K562 (cell line): ENCODE measurements around the gene EEF1A2. TPM values are rescaled to one million over a fixed set of nuclear protein-coding genes. Genes with fewer than 3 reads are reported as not detected.

Experiments used
- ATAC-seq: fragments of 200-7000 bp; cut with Tn5 transposase; 3 replicates; pipeline ENCODE4 v1.9.1; 2020; ENCODE audit warnings: moderate library complexity
- BruUV-seq: library from RNA; stranded (reverse); fragments of 400-500 nt; replicated peaks from 2 replicates; lab custom pipeline; 2021; lab: Mats Ljungman, UMichigan
- CTCF ChIA-PET: fragments of 300-600 bp; formaldehyde crosslinking; extraction: SDS; loops from one replicate; lab custom pipeline; 2021; ENCODE audit warnings: low intra/inter-chr PET ratio; lab: Yijun Ruan, JAX
- POLR2A ChIA-PET: fragments of 300-600, 350-650 bp; sonication (Branson Sonifier 250); formaldehyde crosslinking; extraction: SDS; loops from one replicate; lab custom pipeline; 2021; ENCODE audit warnings: antibody characterized with exemption, inconsistent platforms; lab: Yijun Ruan, JAX
- DNase-seq, 4 experiments: peaks; one replicate each; pipeline versions ENCODE4 v3.0.0 to v3.0.0-alpha.2; 2011 to 2018; ENCODE audit warnings: low spot score in 3 of 4, mixed read lengths in 3 of 4; ENCODE audit errors: extremely low read depth in 1 of 4
- FAIRE-seq: peaks from 2 replicates; lab custom pipeline; 2011; peaks lifted over from hg19 to GRCh38; lab: Jason Lieb, UNC
- H2AFZ ChIP-seq: 2 replicates; pipeline ENCODE4 v1.6.0; 2011; ENCODE audit warnings: low read depth, low read length, control low read depth, inconsistent platforms
- H3K27ac ChIP-seq: fragments of 200-600 bp; 3 replicates; pipeline ENCODE4 v1.8.0; 2011; ENCODE audit warnings: low read depth, mild to moderate bottlenecking, control low read depth, inconsistent platforms, low read length, moderate library complexity, mixed read lengths; ENCODE audit errors: extremely low read depth
- H3K27me3 ChIP-seq, 2 experiments: fragments of 300-600 bp in 1 of 2; 2 replicates in 1 of 2; 3 replicates in 1 of 2; pipeline versions ENCODE4 v1.6.0 to v1.8.0; 2011; ENCODE audit warnings: inconsistent platforms in 2 of 2, low read length in 2 of 2, mild to moderate bottlenecking in 1 of 2, mixed read lengths in 1 of 2, moderate library complexity in 1 of 2; ENCODE audit not compliant: control insufficient read depth in 2 of 2, insufficient read depth in 2 of 2
- H3K36me3 ChIP-seq: fragments of 300-600 bp; 3 replicates; pipeline ENCODE4 v1.8.0; 2011; ENCODE audit warnings: mild to moderate bottlenecking, low read length, inconsistent platforms; ENCODE audit not compliant: control insufficient read depth, insufficient read depth
- H3K4me1 ChIP-seq, 2 experiments: fragments of 200-600 bp in 1 of 2; replicated peaks in 1 of 2; 2 replicates in 1 of 2; 3 replicates in 1 of 2; pipeline versions ENCODE4 v1.5.1 to v1.8.0; 2011; ENCODE audit warnings: inconsistent platforms in 2 of 2, low read length in 2 of 2, mild to moderate bottlenecking in 1 of 2, mixed read lengths in 1 of 2, moderate library complexity in 1 of 2; ENCODE audit not compliant: control insufficient read depth in 2 of 2, insufficient read depth in 2 of 2
- H3K4me2 ChIP-seq: 2 replicates; pipeline ENCODE4 v1.6.1; 2011; ENCODE audit warnings: low read length, control low read depth, inconsistent platforms, mixed read lengths; ENCODE audit not compliant: insufficient read depth
- H3K4me3 ChIP-seq: fragments of 200-600 bp; sonication (generic), shearing (Covaris generic); 2 replicates; pipeline ENCODE4 v1.5.1; 2016; ENCODE audit warnings: control low read depth, inconsistent platforms
- H3K79me2 ChIP-seq: fragments of 200-600 bp; 3 replicates; pipeline ENCODE4 v1.8.0; 2011; ENCODE audit warnings: low read length, inconsistent platforms; ENCODE audit not compliant: control insufficient read depth, insufficient read depth
- H3K9ac ChIP-seq, 2 experiments: 2 replicates each; pipeline versions ENCODE4 v1.6.0 to v1.6.1; 2011; ENCODE audit warnings: low read depth in 2 of 2, low read length in 2 of 2, control low read depth in 1 of 2, inconsistent platforms in 1 of 2, mild to moderate bottlenecking in 1 of 2, mixed read lengths in 1 of 2; ENCODE audit not compliant: insufficient read depth in 1 of 2
- H3K9me1 ChIP-seq: one replicate; pipeline ENCODE4 v1.6.0; 2011; ENCODE audit warnings: inconsistent platforms, mild to moderate bottlenecking, low read length, moderate library complexity; ENCODE audit not compliant: control insufficient read depth, insufficient read depth
- H3K9me3 ChIP-seq: replicated peaks from 2 replicates; pipeline ENCODE4 v1.5.1; 2011; ENCODE audit warnings: low read depth, low read length, inconsistent platforms; ENCODE audit not compliant: control insufficient read depth, insufficient read depth
- H4K20me1 ChIP-seq: replicated peaks from 2 replicates; pipeline ENCODE4 v1.6.1; 2011; ENCODE audit warnings: low read length, inconsistent platforms, mixed read lengths; ENCODE audit not compliant: control insufficient read depth, insufficient read depth
- CBX2 ChIP-seq: fragments of 200-600 bp; sonication (generic); IDR thresholded peaks from one replicate; pipeline ENCODE4 v1.6.1; 2012; ENCODE audit warnings: mild to moderate bottlenecking, low read length, inconsistent platforms; ENCODE audit not compliant: insufficient read depth, poor library complexity, severe bottlenecking
- FOXK1 ChIP-seq: sonication (generic); formaldehyde crosslinking; IDR thresholded peaks from 2 replicates; pipeline ENCODE4 v1.8.0; 2022; ENCODE audit warnings: missing genetic modification reagents, mild to moderate bottlenecking, borderline replicate concordance
- HMG20A ChIP-seq: fragments of 450-650 bp; formaldehyde crosslinking; conservative IDR thresholded peaks from 2 replicates; pipeline ENCODE4 v1.4.0; 2020; ENCODE audit warnings: mild to moderate bottlenecking, mixed read lengths
- PCBP2 ChIP-seq: fragments of 200-400 bp; formaldehyde crosslinking; IDR thresholded peaks from 2 replicates; pipeline ENCODE4 v1.6.1; 2018; ENCODE audit warnings: low read length, low read depth, mild to moderate bottlenecking, moderate library complexity; ENCODE audit not compliant: poor library complexity, severe bottlenecking
- POLR2AphosphoS2 ChIP-seq: IDR thresholded peaks from 2 replicates; pipeline ENCODE4 v1.6.1; 2012; ENCODE audit warnings: low read length, improper control_type of control experiment
- SP1 ChIP-seq: sonication (generic); formaldehyde crosslinking; IDR thresholded peaks from 2 replicates; pipeline ENCODE4 v1.8.1; 2022; ENCODE audit warnings: mild to moderate bottlenecking, missing genetic modification reagents
- WGBS: fragments of 100-300 bp; shearing (Covaris generic); methylation state at CpG from one replicate; pipeline ENCODE4 v1.1.6; 2016; ENCODE audit warnings: low coverage, mixed read lengths; ENCODE audit not compliant: insufficient coverage; ENCODE audit errors: missing lambda C conversion rate; 5-methylcytosine and 5-hydroxymethylcytosine counted together
- in situ Hi-C: fragments of 300-500 bp; cut with MboI; formaldehyde crosslinking; loops from 4 replicates; pipeline ENCODE4 v1.15.0; 2018; ENCODE audit warnings: inconsistent platforms, mixed read lengths
- intact Hi-C: fragments of 100-400 bp; cut with micrococcal nuclease; formaldehyde crosslinking; loops from 2 replicates; pipeline ENCODE4 v1.14.2; 2022
- polyA plus RNA-seq, 8 experiments: library from polyadenylated mRNA; depleted of rRNA in 4 of 8; stranded (reverse) in 5 of 8; unstranded in 3 of 8; fragments of >200 nt; fragmentation: Nextera tagmentation in 2 of 8; fragmentation: Illumina TruSeq in 1 of 8; extraction: Ambion mirVana in 2 of 8; extraction: Trizol in 1 of 8; gene quantifications; 2 replicates each; pipeline versions ENCODE4 v1.2.1 to v1.2.3, GENCODE V29; 2011 to 2014; ENCODE audit warnings: inconsistent platforms in 1 of 8, missing spikeins in 1 of 8
- total RNA-seq, 7 experiments: library from RNA; depleted of rRNA in 6 of 7; stranded (reverse); fragments of >200 nt in 6 of 7; fragmentation: Illumina TruSeq in 2 of 7; extraction: Trizol in 2 of 7; gene quantifications; 2 replicates each; pipeline versions ENCODE4 v1.2.1 to v1.2.3, GENCODE V29; 2011 to 2021; ENCODE audit warnings: low replicate concordance in 1 of 7
- TF ChIP-seq, protein P1 (sequence below): fragments of 450-650 bp; formaldehyde crosslinking; IDR thresholded peaks from 2 replicates; pipeline ENCODE4 v1.4.0; 2020; ENCODE audit warnings: mild to moderate bottlenecking, mixed read lengths
- TF ChIP-seq, protein P2 (sequence below): fragments of 450-650 bp; IDR thresholded peaks from 2 replicates; pipeline ENCODE4 v1.6.1; 2014; ENCODE audit warnings: low read depth, mild to moderate bottlenecking, moderate library complexity, borderline replicate concordance
- TF ChIP-seq, protein P3 (sequence below): sonication (generic); formaldehyde crosslinking; IDR thresholded peaks from 2 replicates; pipeline ENCODE4 v1.8.0; 2023; ENCODE audit warnings: missing genetic modification reagents, mild to moderate bottlenecking, borderline replicate concordance

EEF1A2 gene
- total and polyA plus RNA-seq, 9 of the 15 experiments (the other 6 are each of a cell fraction or from before 2014, with no cell fraction given), result 0.04 to 29.6 (median 11.5) TPM

DNA sequence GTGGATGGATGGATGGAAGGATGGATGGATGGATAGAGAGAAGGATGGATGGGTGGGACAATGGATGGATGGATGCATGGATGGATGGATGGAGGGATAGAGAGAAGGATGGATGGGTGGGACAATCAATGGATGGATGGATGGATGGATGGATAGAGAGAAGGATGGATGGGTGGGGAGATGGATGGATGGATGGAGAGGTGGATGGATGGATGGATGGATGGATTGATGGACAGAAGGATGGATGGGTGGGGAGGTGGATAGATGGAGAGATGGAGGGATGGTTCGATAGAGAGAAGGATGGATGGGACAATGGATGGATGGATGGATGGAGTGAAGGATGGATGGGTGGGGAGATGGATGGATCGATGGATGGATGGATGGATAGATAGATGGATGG, 6.4 kb downstream of the EEF1A2 start (continued):
- no peak for TF ChIP-seq POLR2AphosphoS2

DNA sequence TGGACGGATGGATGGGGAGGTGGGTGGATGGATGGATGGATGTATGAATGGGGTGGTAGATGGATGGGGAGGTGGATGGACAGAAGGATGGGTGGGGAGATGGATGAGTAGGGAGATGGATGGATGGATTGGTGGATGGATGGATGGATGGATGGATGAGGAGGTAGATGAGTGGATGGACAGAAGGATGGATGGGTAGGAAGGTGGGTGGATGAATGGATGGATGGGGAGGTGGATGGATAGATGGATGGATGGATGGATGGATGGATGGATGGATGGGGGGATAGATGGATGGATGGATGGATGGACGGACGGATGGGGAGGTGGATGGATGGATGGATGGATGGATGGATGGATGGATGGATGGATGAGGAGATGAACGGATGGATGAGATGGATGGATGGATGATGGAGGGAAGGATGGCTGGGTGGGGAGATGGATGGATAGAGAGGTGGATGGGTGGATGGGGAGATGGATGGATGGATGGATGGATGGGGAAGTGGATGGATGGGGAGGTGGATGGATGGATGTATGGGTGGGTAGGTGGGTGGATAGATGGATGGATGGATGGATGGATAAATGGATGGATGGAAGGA, 7.2 kb downstream of the EEF1A2 start:
- WGBS, result 7% methylated on average over 2 of the region's 4 CpGs
- no TSS peak for BruUV-seq
- DNase-seq, result no peak
- Histone ChIP-seq H3K79me2 (no peaks in the 10 kb centered on the region), H3K9ac (no peak overlapping the region), H3K4me2 (no peak overlapping the region), H3K36me3 (no peaks in the 10 kb centered on the region), H3K9me1 (no peaks in the 10 kb centered on the region), H3K9me3 (no peaks in the 10 kb centered on the region), H3K27ac (no peak overlapping the region), H2AFZ (no peak overlapping the region), H3K4me3 (no peak overlapping the region), H3K4me1 (peaks cover 0 to 40% of the 10 kb centered on the region in 2 experiments; a peak in 3 of 5 replicates), H3K27me3 (no peaks in the 10 kb centered on the region), H4K20me1 (peaks cover 8% of the 10 kb centered on the region)
- ATAC-seq, result no peak
- ChIA-PET POLR2A (no interaction called here), CTCF (no interaction called here)
- in situ Hi-C loops, result no loop called here
- intact Hi-C loops, result no loop called here
- FAIRE-seq, result no peak
- no peak for TF ChIP-seq FOXK1 (CRISPR knock-in tag)
- no peak for TF ChIP-seq PCBP2
- no peak for TF ChIP-seq CBX2
- TF ChIP-seq HMG20A, result no peak
- TF ChIP-seq, protein P1, sequence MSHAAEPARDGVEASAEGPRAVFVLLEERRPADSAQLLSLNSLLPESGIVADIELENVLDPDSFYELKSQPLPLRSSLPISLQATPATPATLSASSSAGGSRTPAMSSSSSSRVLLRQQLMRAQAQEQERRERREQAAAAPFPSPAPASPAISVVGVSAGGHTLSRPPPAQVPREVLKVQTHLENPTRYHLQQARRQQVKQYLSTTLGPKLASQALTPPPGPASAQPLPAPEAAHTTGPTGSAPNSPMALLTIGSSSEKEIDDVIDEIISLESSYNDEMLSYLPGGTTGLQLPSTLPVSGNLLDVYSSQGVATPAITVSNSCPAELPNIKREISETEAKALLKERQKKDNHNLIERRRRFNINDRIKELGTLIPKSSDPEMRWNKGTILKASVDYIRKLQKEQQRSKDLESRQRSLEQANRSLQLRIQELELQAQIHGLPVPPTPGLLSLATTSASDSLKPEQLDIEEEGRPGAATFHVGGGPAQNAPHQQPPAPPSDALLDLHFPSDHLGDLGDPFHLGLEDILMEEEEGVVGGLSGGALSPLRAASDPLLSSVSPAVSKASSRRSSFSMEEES (CRISPR knock-in tag), result no peak
- TF ChIP-seq SP1, result no peak
- TF ChIP-seq, protein P2, sequence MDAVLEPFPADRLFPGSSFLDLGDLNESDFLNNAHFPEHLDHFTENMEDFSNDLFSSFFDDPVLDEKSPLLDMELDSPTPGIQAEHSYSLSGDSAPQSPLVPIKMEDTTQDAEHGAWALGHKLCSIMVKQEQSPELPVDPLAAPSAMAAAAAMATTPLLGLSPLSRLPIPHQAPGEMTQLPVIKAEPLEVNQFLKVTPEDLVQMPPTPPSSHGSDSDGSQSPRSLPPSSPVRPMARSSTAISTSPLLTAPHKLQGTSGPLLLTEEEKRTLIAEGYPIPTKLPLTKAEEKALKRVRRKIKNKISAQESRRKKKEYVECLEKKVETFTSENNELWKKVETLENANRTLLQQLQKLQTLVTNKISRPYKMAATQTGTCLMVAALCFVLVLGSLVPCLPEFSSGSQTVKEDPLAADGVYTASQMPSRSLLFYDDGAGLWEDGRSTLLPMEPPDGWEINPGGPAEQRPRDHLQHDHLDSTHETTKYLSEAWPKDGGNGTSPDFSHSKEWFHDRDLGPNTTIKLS, result no peak
- TF ChIP-seq, protein P3, sequence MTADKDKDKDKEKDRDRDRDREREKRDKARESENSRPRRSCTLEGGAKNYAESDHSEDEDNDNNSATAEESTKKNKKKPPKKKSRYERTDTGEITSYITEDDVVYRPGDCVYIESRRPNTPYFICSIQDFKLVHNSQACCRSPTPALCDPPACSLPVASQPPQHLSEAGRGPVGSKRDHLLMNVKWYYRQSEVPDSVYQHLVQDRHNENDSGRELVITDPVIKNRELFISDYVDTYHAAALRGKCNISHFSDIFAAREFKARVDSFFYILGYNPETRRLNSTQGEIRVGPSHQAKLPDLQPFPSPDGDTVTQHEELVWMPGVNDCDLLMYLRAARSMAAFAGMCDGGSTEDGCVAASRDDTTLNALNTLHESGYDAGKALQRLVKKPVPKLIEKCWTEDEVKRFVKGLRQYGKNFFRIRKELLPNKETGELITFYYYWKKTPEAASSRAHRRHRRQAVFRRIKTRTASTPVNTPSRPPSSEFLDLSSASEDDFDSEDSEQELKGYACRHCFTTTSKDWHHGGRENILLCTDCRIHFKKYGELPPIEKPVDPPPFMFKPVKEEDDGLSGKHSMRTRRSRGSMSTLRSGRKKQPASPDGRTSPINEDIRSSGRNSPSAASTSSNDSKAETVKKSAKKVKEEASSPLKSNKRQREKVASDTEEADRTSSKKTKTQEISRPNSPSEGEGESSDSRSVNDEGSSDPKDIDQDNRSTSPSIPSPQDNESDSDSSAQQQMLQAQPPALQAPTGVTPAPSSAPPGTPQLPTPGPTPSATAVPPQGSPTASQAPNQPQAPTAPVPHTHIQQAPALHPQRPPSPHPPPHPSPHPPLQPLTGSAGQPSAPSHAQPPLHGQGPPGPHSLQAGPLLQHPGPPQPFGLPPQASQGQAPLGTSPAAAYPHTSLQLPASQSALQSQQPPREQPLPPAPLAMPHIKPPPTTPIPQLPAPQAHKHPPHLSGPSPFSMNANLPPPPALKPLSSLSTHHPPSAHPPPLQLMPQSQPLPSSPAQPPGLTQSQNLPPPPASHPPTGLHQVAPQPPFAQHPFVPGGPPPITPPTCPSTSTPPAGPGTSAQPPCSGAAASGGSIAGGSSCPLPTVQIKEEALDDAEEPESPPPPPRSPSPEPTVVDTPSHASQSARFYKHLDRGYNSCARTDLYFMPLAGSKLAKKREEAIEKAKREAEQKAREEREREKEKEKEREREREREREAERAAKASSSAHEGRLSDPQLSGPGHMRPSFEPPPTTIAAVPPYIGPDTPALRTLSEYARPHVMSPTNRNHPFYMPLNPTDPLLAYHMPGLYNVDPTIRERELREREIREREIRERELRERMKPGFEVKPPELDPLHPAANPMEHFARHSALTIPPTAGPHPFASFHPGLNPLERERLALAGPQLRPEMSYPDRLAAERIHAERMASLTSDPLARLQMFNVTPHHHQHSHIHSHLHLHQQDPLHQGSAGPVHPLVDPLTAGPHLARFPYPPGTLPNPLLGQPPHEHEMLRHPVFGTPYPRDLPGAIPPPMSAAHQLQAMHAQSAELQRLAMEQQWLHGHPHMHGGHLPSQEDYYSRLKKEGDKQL (CRISPR knock-in tag), result no peak
